ENCODE data around the gene FOXK1.

FOXK1 gene

GRCh38 chr7:4648111-4648510 is 34.0 kb upstream of the FOXK1 start:
- Histone ChIP-seq H3K4me1 (ENCODE audit: control insufficient read depth, insufficient read depth, low read length) (peaks cover 14% of the 10 kb centered on the region), H3K27ac (ENCODE audit: insufficient read depth, low read depth, low read length, poor library complexity, severe bottlenecking) (no peak overlapping the region), H3K27me3 (ENCODE audit: control insufficient read depth, insufficient read depth, low read length, poor library complexity, severe bottlenecking) (no peaks in the 10 kb centered on the region), H3K4me3 (ENCODE audit: insufficient read depth, low read depth, low read length) (no peak overlapping the region), H3K36me3 (ENCODE audit: control insufficient read depth, insufficient read depth, low read length) (no peaks in the 10 kb centered on the region), H3K9me3 (ENCODE audit: control insufficient read depth, low read length) (no peaks in the 10 kb centered on the region)
- whole genome bisulfite sequencing, 2 experiments: 88 to 91% methylated on average over 7 of the region's 7 CpGs

DNA sequence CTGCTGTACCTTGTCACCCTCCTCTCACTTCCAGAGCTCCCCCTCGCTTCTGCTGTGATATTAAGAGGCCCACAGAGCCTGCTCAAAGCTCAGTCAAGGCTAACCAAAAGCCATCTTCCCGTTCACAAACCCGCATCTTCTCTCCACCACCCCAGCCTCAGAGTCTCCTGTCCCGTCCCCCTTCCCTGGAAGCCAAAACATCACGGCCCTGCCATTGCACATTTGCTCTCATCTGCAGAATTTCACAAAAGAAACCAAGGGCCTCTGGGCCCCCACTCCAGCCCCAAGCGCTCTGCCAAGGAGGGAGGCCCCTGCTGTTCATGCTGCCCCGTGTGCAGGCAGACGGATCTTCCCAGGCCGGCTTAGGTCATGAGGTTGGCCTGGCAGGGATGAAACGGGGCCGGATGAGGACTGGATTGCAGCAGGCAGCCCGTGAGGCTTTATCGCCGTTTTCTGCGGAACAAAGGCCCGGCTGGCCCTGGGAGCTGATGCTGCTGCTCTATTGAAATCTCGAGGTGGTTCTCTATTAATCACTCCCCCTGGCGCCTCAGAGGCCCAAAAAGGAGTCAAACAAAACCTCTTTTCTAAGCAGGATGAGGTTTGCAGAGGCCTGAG is 31.6 kb upstream of the FOXK1 start:
- Histone ChIP-seq H3K27ac (ENCODE audit: insufficient read depth, low read depth, low read length, poor library complexity, severe bottlenecking) (peak overlapping the region; percentile 94), H3K9me3 (ENCODE audit: control insufficient read depth, low read length) (no peaks in the 10 kb centered on the region), H3K4me1 (ENCODE audit: control insufficient read depth, insufficient read depth, low read length) (peaks cover 14% of the 10 kb centered on the region), H3K27me3 (ENCODE audit: control insufficient read depth, insufficient read depth, low read length, poor library complexity, severe bottlenecking) (no peaks in the 10 kb centered on the region), H3K36me3 (ENCODE audit: control insufficient read depth, insufficient read depth, low read length) (no peaks in the 10 kb centered on the region), H3K4me3 (ENCODE audit: insufficient read depth, low read depth, low read length) (no peak overlapping the region)
- 22% methylated on average over 18 of the region's 18 CpGs for WGBS, 2 experiments

GRCh38 chr7:4653771-4654170 is 28.3 kb upstream of the FOXK1 start:
- Histone ChIP-seq H3K4me3 (ENCODE audit: insufficient read depth, low read depth, low read length) (no peak overlapping the region), H3K27ac (ENCODE audit: insufficient read depth, low read depth, low read length, poor library complexity, severe bottlenecking) (no peak overlapping the region), H3K36me3 (ENCODE audit: control insufficient read depth, insufficient read depth, low read length) (no peaks in the 10 kb centered on the region), H3K4me1 (ENCODE audit: control insufficient read depth, insufficient read depth, low read length) (peaks cover 14% of the 10 kb centered on the region), H3K9me3 (ENCODE audit: control insufficient read depth, low read length) (no peaks in the 10 kb centered on the region), H3K27me3 (ENCODE audit: control insufficient read depth, insufficient read depth, low read length, poor library complexity, severe bottlenecking) (no peaks in the 10 kb centered on the region)
- WGBS, 2 experiments: 89 to 94% methylated on average over 5 of the region's 5 CpGs

GRCh38 chr7:4655311-4655710 is 26.8 kb upstream of the FOXK1 start:
- no peak overlapping the region for H3K4me3 ChIP-seq (ENCODE audit: insufficient read depth, low read depth, low read length)
- 72 to 95% methylated on average over 2 of the region's 2 CpGs for WGBS, 2 experiments
- peaks cover 10% of the 10 kb centered on the region for H3K4me1 ChIP-seq (ENCODE audit: control insufficient read depth, insufficient read depth, low read length)
- no peaks in the 10 kb centered on the region for H3K36me3 ChIP-seq (ENCODE audit: control insufficient read depth, insufficient read depth, low read length)
- H3K9me3 ChIP-seq (ENCODE audit: control insufficient read depth, low read length): no peaks in the 10 kb centered on the region
- H3K27me3 ChIP-seq (ENCODE audit: control insufficient read depth, insufficient read depth, low read length, poor library complexity, severe bottlenecking): no peaks in the 10 kb centered on the region
- no peak overlapping the region for H3K27ac ChIP-seq (ENCODE audit: insufficient read depth, low read depth, low read length, poor library complexity, severe bottlenecking)

- Histone ChIP-seq H3K4me3 (ENCODE audit: insufficient read depth, low read depth, low read length) (no peak overlapping the region), H3K27me3 (ENCODE audit: control insufficient read depth, insufficient read depth, low read length, poor library complexity, severe bottlenecking) (no peaks in the 10 kb centered on the region), H3K4me1 (ENCODE audit: control insufficient read depth, insufficient read depth, low read length) (peaks cover 8% of the 10 kb centered on the region), H3K36me3 (ENCODE audit: control insufficient read depth, insufficient read depth, low read length) (no peaks in the 10 kb centered on the region), H3K27ac (ENCODE audit: insufficient read depth, low read depth, low read length, poor library complexity, severe bottlenecking) (no peak overlapping the region), H3K9me3 (ENCODE audit: control insufficient read depth, low read length) (no peaks in the 10 kb centered on the region)
- 87 to 91% methylated on average over 4 of the region's 4 CpGs for WGBS, 2 experiments
Measured at GRCh38 chr7:4655896-4656295, 26.2 kb upstream of the FOXK1 start.

DNA sequence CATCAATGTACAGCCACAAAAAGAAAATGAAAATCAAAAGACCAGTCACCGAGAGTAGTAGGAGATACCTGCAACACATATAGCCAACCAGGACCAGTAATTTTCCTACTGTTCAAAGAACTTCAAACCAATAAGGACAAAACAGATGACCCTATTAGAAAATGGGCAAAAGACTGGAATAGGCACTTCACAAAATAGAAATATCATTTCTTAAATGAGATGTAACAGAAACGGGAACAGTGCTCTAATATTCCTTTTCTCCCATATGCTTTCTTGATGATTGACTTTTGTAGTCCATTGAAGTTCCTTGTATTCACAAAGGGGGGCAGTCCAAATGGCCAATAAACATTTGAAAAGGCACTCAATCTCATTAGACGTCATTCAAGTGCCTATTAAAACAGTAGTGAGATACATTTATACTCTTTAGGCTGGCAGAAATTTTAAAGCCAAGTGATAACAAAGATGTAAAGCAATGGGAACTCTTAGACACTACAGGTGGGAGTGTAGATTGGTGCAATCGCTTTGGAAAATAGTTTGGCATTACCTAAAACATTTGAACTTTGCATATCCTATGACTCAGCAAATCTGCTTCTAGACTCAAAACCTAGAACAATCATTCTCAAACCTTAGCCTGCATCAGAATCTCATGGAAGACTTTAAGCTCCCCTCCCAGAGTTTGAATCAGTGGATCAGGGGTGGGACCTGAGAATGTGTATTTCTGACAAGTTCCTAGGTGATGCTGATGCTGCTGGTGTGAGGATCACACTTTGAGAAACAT is 24.3 kb upstream of the FOXK1 start:
- Histone ChIP-seq H3K4me3 (ENCODE audit: insufficient read depth, low read depth, low read length) (no peak overlapping the region), H3K9me3 (ENCODE audit: control insufficient read depth, low read length) (no peaks in the 10 kb centered on the region), H3K27me3 (ENCODE audit: control insufficient read depth, insufficient read depth, low read length, poor library complexity, severe bottlenecking) (no peaks in the 10 kb centered on the region), H3K27ac (ENCODE audit: insufficient read depth, low read depth, low read length, poor library complexity, severe bottlenecking) (no peak overlapping the region), H3K4me1 (ENCODE audit: control insufficient read depth, insufficient read depth, low read length) (no peaks in the 10 kb centered on the region), H3K36me3 (ENCODE audit: control insufficient read depth, insufficient read depth, low read length) (no peaks in the 10 kb centered on the region)
- 88 to 91% methylated on average over 4 of the region's 4 CpGs for WGBS, 2 experiments

- WGBS, 2 experiments: 91 to 93% methylated on average over 2 of the region's 2 CpGs
- Histone ChIP-seq H3K27me3 (ENCODE audit: control insufficient read depth, insufficient read depth, low read length, poor library complexity, severe bottlenecking) (no peaks in the 10 kb centered on the region), H3K27ac (ENCODE audit: insufficient read depth, low read depth, low read length, poor library complexity, severe bottlenecking) (no peak overlapping the region), H3K36me3 (ENCODE audit: control insufficient read depth, insufficient read depth, low read length) (no peaks in the 10 kb centered on the region), H3K9me3 (ENCODE audit: control insufficient read depth, low read length) (no peaks in the 10 kb centered on the region), H3K4me1 (ENCODE audit: control insufficient read depth, insufficient read depth, low read length) (no peaks in the 10 kb centered on the region), H3K4me3 (ENCODE audit: insufficient read depth, low read depth, low read length) (no peak overlapping the region)
Measured at GRCh38 chr7:4659551-4660286, 22.4 kb upstream of the FOXK1 start.

DNA sequence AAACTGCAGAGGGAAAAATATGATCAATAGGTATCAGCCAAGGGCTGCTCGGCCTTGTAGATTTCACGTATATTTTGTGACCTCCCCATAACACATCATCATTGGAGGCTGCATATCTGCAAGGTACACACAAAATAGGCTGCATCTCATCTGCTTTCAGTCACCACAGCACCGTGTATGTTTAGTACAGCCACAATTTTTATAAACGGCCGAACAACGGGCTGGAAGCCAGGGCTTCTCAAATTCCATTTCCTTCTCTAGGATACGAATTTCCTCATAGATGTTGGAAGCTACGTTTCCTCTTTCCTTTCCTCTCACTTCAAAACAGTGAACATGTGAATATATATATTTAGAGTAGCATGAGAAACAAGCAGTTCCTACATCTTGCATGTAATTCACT is 20.2 kb upstream of the FOXK1 start:
- 91 to 92% methylated on average over 7 to 8 of the region's 8 CpGs for WGBS, 2 experiments
- Histone ChIP-seq H3K27ac (ENCODE audit: insufficient read depth, low read depth, low read length, poor library complexity, severe bottlenecking) (no peak overlapping the region), H3K27me3 (ENCODE audit: control insufficient read depth, insufficient read depth, low read length, poor library complexity, severe bottlenecking) (no peaks in the 10 kb centered on the region), H3K36me3 (ENCODE audit: control insufficient read depth, insufficient read depth, low read length) (no peaks in the 10 kb centered on the region), H3K4me1 (ENCODE audit: control insufficient read depth, insufficient read depth, low read length) (no peaks in the 10 kb centered on the region), H3K9me3 (ENCODE audit: control insufficient read depth, low read length) (no peaks in the 10 kb centered on the region), H3K4me3 (ENCODE audit: insufficient read depth, low read depth, low read length) (no peak overlapping the region)

- no peaks in the 10 kb centered on the region for H3K27me3 ChIP-seq (ENCODE audit: control insufficient read depth, insufficient read depth, low read length, poor library complexity, severe bottlenecking)
- no peaks in the 10 kb centered on the region for H3K4me1 ChIP-seq (ENCODE audit: control insufficient read depth, insufficient read depth, low read length)
- no peaks in the 10 kb centered on the region for H3K9me3 ChIP-seq (ENCODE audit: control insufficient read depth, low read length)
- H3K27ac ChIP-seq (ENCODE audit: insufficient read depth, low read depth, low read length, poor library complexity, severe bottlenecking): no peak overlapping the region
- no peak overlapping the region for H3K4me3 ChIP-seq (ENCODE audit: insufficient read depth, low read depth, low read length)
- 82 to 83% methylated on average over 16 to 17 of the region's 17 CpGs for WGBS, 2 experiments
- H3K36me3 ChIP-seq (ENCODE audit: control insufficient read depth, insufficient read depth, low read length): no peaks in the 10 kb centered on the region
Measured at GRCh38 chr7:4663239-4664018, 18.7 kb upstream of the FOXK1 start.

- Histone ChIP-seq H3K4me3 (ENCODE audit: insufficient read depth, low read depth, low read length) (no peak overlapping the region), H3K4me1 (ENCODE audit: control insufficient read depth, insufficient read depth, low read length) (no peaks in the 10 kb centered on the region), H3K27me3 (ENCODE audit: control insufficient read depth, insufficient read depth, low read length, poor library complexity, severe bottlenecking) (peaks cover 3% of the 10 kb centered on the region), H3K36me3 (ENCODE audit: control insufficient read depth, insufficient read depth, low read length) (no peaks in the 10 kb centered on the region), H3K27ac (ENCODE audit: insufficient read depth, low read depth, low read length, poor library complexity, severe bottlenecking) (no peak overlapping the region), H3K9me3 (ENCODE audit: control insufficient read depth, low read length) (no peaks in the 10 kb centered on the region)
- 87 to 100% methylated on average over 1 to 2 of the region's 2 CpGs for WGBS, 2 experiments
Measured at GRCh38 chr7:4665661-4666060, 16.4 kb upstream of the FOXK1 start.

Data from ectodermal cell (in vitro differentiated cells).